Fibroblast of skin of left quadriceps (primary cell): ENCODE measurements around the gene LMF1.
"Not testable (repeated sequence)": the region's sequence is repeated elsewhere in the genome, so short reads cannot be mapped to it uniquely, and the experiment has no call there.

ENCODE experiments used
- DNase-seq, 2 experiments: peaks; one replicate each; pipeline ENCODE4 v3.0.0-alpha.2; 2013; ENCODE audit warnings: low read depth in 2 of 2

The LMF1 gene

DNA sequence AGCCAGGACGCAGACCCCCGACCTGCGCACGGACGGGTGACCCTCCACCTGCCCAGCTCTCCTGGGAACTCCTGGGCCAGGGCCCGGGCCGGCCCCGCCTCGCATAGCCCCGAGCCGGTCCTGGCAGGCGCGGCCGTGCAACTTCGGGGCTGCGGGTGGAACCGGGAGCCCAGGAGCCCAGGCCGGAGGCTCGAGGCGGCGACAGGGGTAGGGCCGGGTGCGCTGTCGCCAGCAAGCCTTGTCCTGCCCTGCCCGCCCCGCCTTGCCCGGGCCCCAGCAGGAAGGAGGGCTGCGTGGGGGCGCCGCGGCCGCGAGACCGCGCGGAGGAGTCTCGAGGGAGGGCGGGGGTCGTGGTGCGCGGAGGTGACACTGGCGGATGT lies 408 bp downstream of the LMF1 start:
- no peak for DNase-seq

DNA sequence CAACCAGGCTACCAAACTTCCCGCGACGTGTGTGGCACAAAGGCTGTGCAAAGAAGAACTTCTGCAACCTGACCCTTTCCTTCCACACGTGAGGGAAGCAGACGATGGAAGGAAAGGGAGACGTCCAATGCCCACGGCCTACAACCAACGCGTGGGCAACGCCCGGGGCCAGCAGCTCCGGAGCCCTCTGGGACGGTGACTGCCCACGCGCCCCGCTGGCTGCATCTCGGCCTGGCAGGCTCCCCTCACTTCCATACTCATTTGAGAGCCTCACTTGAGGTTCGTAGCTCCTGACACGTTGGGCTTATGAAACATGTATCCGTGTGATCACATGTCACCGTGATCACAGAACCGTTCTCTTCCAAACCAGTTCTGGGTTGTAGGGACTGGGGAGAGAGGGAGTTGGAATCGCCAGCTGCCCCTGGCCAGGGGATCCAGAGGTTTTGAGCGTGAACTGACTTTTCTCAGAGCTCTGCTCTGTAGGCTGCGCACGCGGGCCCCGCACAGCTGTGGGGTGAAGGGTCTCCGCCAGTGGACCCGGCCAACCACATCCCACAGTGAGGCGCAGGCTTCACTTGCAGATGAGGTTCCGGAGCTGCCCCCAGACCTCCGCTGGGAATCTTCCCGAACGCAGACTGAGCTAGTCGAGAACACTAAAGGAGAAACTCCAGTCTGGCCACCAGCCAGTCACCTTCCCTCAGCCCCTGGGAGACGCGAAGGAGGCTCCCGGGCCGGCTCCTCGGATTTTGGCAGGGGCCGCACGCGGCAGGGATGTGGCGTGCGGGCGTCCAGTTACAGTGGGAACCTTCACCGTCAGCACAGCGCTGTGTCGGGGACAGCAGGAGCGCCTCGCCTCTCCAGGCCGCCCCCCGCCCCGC lies 1.0 kb downstream of the LMF1 start:
- peak in 1 of 2 experiments; percentile 3 for DNase-seq

DNA sequence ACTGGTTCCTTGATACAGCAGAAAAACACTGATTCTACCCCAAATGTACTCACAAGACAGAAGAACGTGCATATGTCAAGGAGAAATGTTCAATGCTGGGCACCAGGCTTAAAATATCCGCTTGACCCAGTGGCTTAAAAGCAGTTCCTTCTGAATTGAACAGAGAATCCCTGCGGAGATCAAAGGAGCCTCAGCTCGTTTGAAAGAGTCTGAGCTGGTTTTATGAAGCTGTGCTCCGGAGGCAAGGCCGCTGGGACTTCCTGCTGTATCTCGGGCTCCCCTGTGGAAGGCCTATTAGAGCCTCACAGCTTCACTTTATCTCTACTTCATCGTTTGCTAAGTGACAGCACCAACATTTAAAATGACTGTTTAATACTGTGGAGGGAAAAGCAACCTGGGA lies 2.2 kb downstream of the LMF1 start:
- no peak for DNase-seq

DNA sequence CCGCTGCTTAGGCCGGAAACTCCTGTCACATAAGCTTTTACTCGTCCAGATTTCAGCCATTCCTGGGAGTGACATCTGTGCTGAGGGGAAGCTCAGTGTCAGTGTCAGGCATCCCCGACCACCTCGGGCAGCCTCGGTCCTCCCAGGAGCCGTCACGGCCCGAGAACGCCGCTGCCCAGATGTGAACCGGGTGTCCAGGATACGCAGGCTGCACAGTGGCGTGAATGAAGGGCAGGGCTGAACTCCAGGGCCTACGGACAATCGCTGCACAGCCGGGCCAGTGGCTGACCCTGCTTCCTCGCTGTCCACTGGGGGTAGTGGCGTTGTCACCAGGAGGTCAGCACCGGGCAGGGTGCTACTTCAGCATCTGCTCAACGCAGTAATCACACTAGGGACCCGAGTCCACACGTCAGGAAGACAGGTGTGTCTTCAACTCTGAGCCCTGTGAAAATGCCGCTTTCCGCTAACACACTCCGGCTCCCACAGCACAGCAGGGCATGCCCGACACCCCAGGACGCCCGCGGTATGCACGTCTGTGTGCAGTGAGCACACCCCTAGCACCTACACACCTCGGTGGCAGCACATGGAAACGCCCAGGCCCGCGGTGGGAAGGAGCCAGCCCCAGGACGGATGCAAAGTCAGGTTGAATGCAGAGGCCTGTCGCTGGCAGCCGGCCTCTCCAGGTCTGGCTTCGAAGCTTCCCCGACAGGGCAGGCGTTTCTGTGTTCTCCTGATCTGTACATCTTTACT lies 3.1 kb downstream of the LMF1 start:
- no peak for DNase-seq

DNA sequence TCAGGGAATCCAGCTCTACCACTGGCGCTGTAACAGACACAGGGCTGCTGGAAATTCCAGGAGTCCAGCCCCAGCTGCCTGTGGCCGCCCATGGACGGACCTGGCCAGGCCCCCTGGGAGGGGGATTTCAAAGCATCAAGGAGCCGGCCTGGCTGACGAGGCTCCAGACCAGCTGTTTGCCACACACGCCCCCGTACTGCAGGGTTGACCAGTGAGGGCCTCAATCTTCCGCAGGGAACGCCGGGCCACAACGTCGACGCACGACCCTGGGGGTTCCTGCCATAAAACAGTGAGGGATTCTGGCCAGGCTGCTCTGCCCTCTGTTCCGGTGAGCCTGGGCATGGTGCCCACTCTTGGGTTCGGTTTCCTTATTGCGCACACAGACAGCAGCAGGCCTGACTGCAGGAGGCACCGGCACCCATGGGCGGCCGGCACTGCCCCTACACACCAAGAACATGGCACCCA lies 3.7 kb downstream of the LMF1 start:
- no peak for DNase-seq

DNA sequence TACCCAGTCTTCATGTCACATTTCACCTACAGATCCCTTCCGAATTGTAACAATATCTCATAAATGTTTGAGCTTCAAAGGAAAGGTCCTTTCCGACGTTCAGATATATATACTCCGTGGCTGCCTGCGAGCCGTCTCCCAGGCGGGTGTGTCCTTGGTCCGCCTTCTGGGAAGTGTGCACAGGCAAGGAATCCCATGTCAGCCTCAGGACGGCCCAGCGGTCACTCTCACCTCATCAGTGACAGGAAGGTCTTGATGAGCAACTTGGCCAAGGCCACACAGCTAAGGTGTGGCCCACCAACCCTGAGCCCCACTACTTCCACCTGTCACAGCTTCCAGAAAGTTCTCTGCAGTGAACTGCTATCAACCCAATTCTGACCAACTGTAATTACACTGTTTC lies 4.3 kb downstream of the LMF1 start:
- DNase-seq, result no peak

DNA sequence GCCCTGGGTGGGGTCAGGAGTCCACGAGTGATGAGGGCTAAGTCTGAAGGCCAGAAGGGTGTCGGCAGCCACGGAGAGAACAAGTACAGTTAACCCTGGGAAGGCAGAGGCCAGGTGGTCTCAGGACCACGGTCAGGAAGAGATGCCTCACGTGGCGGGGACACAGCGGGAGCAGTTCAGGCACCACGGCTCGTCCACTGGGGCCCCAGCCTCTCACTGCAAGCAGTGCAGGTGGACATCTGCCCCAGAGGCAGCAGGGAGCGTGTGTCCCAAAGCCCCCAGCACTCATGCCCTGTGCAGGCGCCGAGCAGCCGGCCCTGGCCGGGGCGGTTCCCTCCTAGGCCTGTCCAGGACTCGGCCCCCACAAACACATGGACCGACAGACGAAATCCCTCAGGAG lies 4.7 kb downstream of the LMF1 start:
- DNase-seq, result no peak

DNA sequence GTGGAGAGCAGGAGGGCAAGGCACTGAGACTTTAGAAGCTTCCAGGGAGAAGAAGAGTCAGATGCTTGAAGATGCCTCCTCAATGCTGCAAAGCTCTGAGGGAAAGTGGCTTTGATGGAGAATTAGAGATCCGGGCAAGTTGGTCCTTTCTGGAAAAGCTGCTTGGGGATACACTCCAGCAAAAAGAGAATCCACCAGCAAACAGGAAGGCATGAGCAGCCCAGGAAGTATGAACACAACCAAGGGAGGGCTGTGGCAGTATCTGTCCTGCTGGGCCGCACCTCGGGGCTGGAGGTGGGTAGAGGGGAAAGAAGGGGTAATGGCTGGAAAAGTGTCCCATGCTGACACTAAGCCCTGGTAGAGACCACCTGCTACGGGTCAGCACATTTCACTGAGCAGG lies 5.3 kb downstream of the LMF1 start:
- no peak for DNase-seq

DNA sequence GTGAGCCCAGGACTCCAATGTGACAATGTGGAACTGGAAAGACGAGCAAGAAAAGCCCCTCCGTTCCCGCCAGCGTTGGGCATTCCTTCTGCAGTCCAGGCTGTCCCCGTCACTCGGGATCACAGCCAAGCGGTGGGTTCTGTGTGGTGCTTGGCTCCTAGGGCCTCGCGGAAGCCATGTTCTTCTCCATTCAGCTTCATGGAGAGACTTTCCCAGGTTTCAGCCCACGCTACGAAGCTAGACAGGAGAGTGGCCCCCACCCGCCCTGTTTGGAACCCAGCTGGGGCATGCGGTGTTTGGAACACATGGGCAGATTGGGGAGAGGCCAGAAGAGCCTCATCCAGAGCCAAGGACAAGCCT lies 5.8 kb downstream of the LMF1 start:
- no peak for DNase-seq

DNA sequence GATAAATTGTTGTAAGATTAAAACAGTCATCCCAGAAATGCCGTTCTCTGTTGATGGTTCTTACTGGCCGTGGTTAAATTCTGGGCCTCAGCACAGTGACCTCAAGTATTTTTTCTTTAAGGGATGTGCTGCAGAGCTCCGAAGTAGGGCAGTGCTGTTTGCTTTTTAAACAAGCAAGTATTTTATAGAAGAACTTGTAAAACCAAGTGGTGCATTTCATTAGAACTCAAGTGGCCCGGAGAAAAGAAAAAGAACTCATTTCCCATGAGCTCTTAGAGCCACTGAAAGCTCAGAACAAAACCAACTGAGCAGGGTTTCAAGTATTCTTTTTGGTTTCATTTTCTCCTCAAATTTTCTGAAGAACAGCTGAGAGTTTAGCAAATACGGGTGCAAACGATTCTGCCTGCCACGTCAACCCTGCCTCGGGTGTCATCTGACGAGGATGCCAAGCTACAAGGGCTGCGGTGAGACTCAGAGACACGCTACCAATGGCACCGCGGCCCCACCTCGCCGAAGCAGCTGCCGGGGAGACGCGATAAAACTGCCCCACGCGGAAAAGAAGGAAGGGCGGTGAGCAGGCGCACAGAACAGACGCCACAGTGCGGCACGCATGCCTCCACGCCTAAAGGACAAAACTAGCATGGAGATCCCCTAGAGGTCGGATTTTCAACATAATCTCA lies 6.3 kb downstream of the LMF1 start:
- no peak for DNase-seq

DNA sequence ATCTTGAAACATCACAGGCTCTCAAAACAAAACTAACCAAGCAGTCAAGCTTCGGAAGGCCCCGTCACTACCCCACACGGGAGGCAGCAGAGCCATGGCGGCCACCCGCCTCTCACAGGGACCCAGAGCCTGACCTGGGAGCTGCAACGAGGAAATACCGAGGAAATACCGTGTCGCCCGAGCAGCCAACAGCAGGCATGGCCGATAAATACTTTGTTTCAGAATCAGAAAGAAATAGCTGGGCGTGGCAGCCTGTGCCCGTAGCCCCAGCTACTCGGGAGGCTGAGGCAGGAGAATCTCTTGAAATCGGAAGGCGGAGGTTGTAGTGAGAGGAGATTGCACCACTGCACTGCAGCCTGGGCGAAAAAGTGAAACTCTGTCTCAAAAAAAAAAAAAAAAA lies 6.9 kb downstream of the LMF1 start:
- DNase-seq, result no peak

DNA sequence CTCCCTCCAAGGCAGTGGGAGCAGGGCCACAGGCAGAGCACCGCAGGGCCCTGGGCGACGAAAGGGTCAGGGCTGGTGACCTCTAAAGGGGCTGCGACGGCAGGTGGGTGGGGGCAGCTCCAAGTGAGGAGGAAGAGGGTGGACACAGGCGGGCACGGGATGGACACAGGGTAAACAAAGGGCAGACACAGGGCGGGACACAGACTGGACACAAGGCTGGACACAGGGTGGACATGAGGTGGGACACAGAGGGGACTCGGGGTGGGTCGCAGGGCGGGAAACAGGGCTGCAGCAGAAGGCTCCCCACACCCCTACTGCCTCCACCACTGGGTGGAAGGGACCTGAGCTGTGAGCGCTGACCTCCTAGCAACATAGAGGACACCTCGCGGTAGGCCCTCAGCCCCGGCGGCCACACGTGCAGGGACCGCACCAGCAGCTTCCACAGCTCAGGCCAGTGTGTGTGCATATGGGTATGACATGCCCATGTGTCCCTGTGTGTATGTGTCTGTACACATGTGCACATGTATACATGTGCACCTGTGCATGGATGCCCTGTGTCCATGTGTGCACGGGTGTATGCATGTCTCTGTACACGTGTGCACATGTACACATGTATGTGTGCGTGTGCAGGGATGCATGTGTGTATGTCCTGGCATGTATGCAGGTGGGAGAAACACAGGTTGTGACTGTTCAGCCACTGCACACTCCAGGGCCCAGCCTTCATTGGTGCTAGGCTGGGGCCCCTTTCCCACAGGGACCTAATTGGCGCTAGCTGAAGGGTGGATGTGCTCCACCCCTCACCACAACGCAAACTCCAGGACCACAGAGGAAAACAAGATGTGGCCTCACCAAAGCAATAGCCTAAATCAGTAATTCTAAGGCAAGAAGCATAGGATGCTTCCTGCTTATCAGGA lies 7.6 kb downstream of the LMF1 start:
- DNase-seq, result no peak

DNA sequence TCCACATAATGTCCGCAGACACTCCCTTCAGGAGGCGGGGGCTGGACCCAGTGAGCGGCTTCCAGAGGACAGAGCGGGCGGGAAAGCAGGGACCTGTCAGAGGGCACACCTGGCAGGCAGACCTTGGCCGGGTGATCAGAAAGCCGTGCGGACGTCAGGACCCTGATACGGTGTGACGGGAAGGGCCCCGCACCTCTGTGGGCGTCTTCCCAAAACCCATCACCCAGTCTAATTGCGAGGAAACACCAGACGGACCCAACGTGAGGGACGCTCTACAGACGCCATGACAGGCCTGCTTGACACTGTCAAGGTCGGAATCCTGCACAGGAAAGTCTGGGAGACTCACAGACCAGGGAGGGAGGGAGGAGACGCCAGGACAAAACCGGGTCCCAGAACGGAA lies 8.4 kb downstream of the LMF1 start:
- no peak for DNase-seq

DNA sequence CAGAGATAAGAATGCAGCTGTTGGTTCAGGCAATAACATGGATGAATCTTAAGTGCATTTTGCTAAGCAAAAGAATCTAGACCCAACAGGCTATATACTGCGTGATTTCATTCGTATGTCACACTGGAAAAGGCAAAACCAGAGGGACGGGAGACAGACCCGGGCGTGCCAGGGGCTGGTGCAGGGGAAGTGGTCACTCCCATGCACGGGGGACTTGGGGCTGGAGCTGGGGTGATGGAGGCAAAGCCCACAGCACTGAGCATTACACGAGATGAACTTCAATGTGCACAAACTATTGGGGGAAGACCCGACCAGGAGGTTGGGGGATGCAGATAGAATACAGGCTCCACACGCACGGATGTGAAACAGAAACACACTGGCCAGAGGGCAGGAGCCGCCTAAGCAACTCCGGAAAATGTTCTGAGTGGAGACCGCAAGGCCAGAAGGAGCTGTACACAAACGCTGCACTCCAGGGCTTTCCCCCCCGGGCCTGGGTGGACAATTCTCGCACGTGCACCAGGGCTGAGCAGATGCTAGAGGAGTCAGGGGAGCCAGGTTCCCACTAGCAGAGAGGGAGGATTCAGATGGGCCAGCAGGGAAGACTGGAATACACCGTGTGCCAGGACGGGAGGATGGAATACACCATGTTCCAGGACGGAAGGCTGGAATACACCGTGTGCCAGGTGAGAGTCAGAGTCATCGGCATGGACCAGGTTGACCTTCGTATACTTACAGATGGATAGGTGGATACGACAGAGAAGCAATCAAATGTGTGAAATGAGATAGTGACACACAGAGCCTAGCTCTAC lies 11.3 kb downstream of the LMF1 start:
- DNase-seq, result no peak

DNA sequence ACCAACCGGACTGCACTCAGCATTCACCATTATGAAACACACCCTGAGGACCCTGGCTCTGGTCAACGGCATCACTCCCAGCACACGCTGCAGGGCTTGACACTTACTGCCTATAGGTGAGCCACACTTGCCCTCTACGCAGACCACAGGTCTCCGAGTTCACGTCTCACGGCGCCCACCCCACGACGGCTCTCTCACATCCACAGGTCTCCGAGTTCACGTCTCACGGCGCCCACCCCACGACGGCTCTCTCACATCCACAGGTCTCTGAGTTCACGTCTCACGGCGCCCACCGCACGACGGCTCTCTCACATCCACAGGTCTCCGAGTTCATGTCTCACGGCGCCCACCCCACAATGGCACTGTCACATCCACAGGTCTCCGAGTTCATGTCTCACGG lies 15.0 kb downstream of the LMF1 start:
- DNase-seq, result not testable (repeated sequence)

DNA sequence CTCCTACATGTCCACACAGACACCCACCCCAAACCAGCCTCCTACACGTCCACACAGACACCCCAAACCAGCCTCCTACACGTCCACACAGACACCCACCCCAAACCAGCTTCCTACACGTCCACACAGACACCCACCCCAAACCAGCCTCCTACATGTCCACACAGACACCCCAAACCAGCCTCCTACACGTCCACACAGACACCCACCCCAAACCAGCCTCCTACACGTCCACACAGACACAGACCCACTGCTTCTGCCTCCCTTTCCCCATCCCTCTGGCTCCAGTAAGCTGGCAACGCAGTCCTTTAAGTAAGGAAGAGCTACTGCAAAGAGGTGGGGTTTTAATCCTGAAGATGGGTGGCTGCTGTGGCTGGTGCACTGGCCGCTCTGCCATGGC lies 17.0 kb downstream of the LMF1 start:
- DNase-seq, result not testable (repeated sequence)

DNA sequence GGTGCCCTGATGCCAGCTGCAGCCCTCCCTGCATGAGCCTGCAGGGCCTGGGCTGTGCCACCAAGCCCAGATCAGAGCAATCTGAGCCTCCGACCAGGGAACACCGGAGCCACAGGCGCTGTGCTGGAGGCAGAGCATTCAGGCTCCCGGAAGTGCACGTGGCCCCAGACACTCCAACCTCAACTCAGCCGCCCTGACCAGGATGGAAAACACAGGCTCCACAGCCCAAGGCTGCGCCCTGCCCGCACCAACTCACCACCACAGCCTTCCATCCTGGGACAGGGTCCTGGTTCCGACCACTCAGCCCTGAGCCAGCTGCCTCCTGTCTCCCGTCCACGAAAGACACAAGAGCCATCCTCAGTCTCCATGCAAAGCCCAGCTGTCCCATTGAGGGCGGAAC lies 18.5 kb downstream of the LMF1 start:
- no peak for DNase-seq

DNA sequence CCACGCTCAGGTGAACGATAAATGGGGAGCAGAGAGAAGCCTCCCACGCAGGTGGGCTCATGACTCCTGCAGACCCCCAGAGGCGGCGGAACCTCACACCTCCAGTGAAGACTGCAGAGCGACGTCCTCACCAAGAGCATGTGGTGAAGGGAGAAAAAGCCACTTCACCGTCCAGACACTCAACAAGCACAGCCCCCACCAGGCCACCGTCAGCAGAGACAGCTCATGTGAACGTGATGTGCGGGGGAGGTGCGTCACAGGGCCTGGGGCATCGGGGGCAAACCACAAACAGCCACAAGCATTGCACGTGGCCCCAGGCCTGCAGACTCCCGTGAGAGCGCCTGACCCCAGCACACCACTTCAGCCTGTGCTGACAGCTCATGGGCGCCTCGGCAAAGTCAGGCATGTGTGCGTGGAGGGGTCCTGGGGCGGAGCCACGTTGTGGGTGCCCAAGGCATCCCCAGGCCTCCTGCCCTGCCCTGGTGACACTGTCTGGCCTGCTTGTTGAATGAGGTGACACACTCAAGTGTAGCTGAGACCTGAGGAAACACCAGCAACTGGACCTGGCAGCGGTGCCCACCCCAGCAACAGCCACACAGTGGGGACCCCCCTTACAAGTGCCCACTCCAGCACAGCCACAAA lies 19.0 kb downstream of the LMF1 start:
- no peak for DNase-seq

DNA sequence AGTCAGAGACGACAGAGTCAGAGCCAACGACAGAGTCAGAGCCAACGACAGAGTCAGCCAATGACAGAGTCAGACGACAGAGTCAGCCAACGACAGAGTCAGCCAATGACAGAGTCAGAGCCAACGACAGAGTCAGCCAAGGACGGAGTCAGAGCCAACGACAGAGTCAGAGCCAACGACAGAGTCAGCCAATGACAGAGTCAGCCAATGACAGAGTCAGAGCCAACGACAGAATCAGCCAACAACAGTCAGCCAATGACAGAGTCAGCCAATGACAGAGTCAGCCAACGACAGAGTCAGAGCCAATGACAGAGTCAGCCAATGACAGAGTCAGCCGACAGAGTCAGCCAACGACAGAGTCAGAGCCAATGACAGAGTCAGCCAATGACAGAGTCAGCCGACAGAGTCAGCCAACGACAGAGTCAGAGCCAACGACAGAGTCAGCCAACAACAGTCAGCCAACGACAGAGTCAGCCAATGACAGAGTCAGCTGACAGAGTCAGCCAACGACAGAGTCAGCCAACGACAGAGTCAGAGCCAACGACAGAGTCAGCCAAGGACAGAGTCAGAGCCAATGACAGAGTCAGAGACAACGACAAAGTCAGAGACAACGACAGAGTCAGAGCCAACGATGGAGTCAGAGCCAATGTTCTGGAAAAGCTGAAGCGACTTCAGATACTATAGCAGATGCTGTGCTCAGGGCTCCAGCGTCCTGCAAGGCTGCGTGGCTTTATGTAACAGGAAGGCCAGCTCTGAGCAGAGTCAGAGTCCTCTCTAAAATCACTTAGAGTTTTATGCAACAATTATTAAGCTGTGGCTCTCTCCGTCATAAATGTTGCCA lies 19.8 kb downstream of the LMF1 start:
- not testable (repeated sequence) for DNase-seq
